IPS-18c (cell line): Measurements from ENCODE around the gene C20orf144.
A peak's percentile ranks its signal among the peaks of the same experiment; 100 is the strongest.
"Not testable (repeated sequence)": the region's sequence is repeated elsewhere in the genome, so short reads cannot be mapped to it uniquely, and the experiment has no call there.

Experiments used
- H3K4me3 ChIP-seq: 2 replicates; pipeline ENCODE4 v1.7.0; 2013; ENCODE audit warnings: low read depth, mild to moderate bottlenecking, low read length, moderate library complexity; ENCODE audit not compliant: insufficient read depth
- H3K9me3 ChIP-seq: one replicate; pipeline ENCODE4 v1.6.1; 2013; ENCODE audit warnings: mild to moderate bottlenecking, low read length, moderate library complexity; ENCODE audit not compliant: control insufficient read depth, insufficient read depth

C20orf144 gene

DNA sequence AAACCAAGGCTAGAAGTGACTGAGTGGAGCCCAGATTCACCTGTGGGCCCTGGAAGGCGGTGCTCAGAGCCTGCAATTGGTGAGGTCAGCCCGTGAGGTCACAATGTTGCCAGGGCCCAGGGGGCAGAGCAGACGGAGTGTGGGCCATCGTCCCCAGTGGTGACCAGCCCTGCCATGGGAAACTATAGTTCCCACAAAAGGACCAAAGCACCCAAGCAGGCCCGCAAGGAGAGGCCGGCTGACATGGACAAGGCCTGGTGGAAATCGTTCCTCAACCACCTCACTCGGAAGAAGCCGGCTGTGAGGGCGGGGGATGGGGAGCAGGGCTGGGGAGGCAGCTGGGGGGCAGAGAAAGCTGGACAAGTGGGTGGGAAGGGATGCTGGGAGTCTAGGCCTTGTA is at the start of gene C20orf144:
TSS of gene C20orf144 (plus strand) at position 156 of the 400 bp plus-strand sequence. CDS start at position 175, 19 bp downstream.
- no peaks in the 10 kb centered on the region for H3K9me3 ChIP-seq
- peak within 1 kb of the TSS; percentile 75 for H3K4me3 ChIP-seq

DNA sequence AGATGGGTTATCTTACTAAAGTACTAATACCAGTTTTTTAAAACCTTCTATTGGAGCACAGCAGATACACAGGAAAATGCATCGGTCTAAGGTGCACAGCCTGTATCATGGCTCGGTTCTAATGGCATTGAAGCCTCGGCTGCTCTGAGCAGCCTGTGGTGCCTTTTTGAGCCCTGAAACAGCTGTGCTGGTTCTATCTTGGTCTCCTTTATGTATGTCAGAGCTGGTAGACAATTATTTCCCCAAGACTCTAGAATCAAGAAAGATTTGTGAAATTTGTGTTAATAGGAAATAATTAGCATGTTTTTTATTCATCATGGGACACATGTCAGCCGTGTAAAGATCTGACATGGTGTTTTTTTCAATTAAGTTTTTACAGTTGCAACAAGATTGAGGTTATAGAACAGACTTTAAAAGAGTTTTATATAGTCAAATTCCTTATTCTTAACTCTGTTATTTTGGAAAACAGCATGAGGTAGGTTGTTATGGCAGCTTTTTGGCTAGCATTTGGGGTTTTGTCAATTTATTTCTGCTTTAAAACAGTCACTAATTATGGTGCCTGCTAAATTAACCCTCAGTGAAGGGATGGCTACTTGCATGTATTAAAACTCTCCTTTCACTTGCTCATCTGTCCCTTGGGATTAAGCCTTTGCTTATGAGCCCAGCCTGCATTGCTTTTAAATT is 40.3 kb upstream of the C20orf144 start:
- H3K9me3 ChIP-seq, result no peaks in the 10 kb centered on the region

DNA sequence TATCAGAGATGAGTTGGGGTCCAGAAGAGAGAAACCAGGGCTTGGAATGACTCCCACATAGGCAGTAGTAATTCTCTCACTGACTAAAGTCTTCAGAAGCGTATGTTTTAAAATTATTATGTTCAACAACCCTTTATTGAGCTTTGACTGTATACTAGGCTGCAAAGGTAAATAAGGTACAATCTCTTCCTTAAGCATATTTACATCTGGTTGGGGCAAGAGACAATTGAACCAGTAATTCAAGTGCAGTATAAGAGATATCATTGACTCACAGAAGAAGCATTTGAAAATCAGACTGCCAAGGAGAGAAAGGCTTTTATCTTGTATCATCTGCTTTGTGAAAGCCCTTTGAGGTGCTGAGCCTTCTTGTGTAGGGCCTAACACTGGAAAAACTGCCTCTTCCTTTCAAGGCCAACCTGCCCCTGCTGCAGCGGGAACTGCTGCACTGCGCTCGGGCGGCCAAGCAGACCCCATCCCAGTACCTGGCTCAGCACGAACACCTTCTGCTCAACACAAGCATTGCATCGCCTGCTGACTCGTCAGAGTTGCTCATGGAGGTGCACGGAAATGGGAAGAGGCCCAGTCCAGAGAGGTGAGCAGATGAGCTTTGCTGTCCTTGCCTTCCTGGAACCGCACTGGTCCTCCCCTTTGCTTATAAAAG is 39.3 kb upstream of the C20orf144 start:
- no peaks in the 10 kb centered on the region for H3K9me3 ChIP-seq

More for the DNA sequence above, 40.3 kb upstream of the C20orf144 start:
- H3K4me3 ChIP-seq, result no peak overlapping the region

DNA sequence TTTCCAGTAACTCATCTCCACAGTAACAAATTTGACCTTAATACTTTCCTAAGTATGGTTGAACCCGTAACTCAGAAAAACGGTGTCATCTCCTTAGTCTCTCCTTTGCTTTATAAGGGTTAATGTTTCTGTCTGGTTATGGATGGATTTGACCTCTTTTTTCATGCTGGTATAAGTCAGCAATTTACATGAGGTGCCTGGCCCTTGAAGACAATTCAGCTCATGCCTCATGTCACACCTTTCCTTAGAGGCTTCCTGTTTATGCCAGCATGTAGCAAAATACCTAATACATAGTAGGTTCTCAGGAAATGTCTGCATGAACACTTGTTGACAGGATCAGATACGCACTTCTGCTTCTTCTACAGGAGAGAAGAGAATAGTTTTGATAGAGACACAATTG is 37.7 kb upstream of the C20orf144 start:
- Histone ChIP-seq H3K4me3 (no peak overlapping the region), H3K9me3 (no peaks in the 10 kb centered on the region)

More for the DNA sequence above, 39.3 kb upstream of the C20orf144 start:
- H3K4me3 ChIP-seq, result no peak overlapping the region

DNA sequence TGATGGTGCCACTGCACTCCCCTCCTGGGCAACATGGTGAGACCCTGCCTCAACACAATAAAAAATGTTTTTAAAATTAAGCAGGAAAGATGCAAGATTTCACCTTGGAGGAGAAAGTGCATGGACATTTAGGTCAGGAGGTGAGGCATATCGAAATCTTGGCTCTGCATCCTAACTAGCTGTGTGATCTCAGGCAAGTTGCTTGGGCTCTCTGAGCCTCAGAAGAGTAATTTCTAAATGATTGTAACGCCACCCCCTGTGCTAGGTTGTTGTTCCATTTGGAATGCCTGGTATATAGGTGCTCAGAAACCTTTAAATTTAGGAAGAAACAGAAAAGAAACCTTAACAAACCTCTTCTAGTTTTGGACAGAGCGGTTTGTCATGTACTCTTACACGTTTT is 35.9 kb upstream of the C20orf144 start:
- Histone ChIP-seq H3K4me3 (no peak overlapping the region), H3K9me3 (no peaks in the 10 kb centered on the region)

DNA sequence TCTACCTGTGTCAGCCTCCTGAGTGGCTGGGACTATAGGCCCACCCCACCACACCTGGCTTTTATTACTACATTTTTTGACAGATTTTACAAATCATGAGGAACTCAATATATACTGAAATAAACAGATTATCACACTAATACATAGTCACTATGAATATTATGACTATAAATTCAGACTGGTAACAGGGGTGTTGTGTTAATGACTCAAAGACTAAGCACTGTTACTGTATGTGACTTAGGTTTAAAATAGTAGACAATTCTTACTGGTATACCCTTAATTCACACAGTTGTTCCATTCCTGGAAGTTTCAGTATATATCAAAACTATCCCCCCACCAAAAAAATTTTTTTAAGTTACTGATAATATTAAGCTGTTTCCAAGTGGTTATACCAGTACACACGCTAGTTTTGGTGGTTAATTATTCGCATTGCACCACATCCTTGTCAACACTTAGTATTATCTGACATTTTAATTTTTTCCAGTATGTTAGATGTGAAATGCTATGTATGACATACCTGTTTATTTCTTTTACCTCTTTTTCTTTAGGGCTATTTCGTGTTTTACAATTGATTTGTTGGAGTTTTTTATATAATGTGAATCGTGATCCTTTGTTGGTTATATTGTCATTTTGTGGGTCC is 34.4 kb upstream of the C20orf144 start:
- Histone ChIP-seq H3K4me3 (no peak overlapping the region), H3K9me3 (no peaks in the 10 kb centered on the region)

DNA sequence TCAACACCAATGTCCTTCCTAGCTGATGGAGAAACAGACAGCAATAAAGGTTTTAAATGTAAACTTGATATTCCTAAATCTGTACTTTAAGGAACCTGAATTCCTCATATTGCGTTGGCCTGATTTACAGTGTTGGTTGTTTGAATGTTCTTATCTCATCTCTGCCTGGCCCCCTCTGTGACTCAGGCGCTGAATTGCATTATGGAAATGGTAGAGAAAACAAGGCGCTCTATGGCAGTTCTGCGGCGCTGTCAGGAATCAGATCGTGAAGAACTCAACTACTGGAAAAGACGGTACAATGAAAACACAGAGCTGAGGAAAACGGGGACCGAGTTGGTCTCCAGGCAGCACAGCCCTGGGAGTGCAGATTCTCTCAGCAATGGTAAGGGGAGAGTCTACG is 32.6 kb upstream of the C20orf144 start:
- Histone ChIP-seq H3K4me3 (no peak overlapping the region), H3K9me3 (no peaks in the 10 kb centered on the region)

DNA sequence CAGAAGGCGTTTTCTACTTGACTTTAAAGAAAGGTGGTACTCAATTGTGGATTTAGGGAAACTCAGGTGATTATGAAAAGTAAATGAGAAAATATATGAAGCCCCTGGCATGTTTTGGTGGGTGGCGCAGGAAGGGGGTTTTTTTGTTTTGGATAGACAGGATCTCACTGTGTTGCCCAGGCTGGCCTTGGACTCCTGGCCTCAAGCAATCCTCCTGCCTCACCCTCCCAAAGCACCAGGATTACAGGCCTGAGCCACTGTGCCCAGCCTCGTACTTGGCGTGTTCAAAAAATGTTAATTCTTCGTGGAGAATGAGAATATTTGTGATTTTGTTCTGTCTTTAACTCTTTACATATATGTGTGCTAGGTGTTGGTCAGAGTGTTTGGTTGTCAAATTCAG is 32.1 kb upstream of the C20orf144 start:
- Histone ChIP-seq H3K4me3 (no peak overlapping the region), H3K9me3 (no peaks in the 10 kb centered on the region)

DNA sequence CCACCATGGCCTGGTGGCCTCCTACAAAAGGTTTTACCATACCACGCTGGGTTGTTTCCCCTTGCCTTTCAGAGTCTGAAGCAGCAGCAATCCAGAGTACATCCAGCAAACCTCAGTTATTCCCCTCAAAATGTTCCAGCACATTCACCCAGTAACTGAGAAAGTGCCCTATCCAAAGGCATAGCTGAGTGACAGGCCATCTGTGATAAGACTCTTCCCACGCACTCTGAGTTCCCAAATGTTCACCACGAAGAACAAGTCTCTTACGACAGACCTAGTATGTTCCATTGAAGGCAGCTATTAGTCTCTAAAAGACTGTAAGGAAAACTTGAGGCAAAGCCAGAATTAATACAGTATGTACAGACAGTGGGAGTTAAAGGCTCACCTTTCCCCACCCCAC is 31.6 kb upstream of the C20orf144 start:
- no peaks in the 10 kb centered on the region for H3K9me3 ChIP-seq
- H3K4me3 ChIP-seq, result no peak overlapping the region

DNA sequence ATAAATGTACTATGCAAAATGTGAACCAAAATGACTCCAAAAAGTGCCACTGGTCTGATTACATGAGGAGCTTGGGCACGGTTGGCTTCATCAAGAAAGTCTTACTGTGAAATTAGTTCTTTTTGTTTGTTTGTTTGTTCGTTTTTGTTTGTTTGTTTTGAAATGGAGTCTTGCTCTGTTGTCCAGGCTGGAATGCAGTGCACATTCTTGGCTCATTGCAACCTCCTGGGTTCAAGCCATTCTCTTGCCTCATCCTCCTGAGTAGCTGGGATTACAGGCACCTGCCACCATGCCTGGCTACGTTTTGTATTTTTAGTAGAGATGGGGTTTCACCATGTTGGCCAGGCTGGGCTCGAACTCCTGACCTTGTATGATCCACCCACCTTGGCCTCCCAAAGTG is 30.2 kb upstream of the C20orf144 start:
- not testable (repeated sequence) for H3K9me3 ChIP-seq, H3K4me3 ChIP-seq

DNA sequence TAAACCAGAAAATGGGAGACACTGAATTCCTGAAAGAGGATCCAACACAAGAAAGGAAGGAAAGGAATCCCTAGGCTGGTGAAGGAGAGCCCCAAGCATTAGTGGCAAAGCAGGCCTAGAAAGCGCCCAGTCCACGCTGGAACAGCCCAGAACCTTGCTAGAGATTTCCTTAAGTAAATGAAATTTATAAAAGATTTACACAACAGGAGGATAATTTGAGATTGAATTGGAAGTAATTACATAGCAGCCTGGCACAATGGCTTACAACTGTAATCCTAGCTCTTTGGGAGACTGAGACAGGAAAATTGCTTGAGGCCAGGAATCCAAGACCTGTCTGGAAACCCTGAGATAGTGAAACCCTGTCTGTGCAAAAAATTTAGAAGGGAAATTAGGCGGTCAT is 26.8 kb upstream of the C20orf144 start:
- H3K9me3 ChIP-seq, result no peaks in the 10 kb centered on the region
- no peak overlapping the region for H3K4me3 ChIP-seq

DNA sequence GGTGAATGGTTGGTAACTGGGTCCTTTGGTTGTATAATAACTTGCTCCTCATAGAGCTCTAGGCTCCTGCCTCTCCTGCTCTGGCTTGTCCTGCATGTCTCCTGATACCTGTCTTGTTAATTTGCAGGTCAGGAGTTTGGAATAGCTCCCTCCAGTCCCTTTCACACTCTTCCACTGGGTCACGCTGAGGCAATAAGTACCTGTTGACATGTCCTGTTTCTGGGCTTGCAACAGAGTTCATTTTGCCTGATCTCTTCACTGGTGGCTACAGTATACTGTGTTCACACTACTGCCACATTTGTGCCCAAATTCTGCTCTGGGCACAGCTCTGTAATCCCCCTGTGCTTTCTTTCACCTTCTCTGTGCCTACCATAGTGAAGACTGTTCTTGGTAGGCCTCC is 25.4 kb upstream of the C20orf144 start:
- H3K9me3 ChIP-seq, result no peaks in the 10 kb centered on the region
- H3K4me3 ChIP-seq, result no peak overlapping the region

DNA sequence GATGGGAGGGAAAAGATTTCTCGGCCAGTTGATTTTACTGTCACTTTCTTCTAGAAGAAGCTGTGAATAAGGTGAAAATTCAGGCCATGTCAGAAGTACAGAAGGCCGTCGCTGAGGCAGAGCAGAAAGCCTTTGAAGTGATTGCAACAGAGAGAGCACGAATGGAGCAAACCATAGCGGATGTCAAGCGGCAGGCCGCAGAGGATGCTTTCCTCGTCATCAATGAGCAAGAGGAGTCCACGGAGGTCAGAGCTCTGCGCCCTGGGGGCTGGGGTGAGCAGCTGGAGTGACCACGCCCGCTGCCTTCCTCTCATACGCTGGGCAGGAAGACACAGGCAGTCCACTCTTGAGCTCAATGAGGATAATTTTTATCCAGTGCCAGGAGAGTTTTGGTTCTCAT is 21.8 kb upstream of the C20orf144 start:
- H3K9me3 ChIP-seq, result no peaks in the 10 kb centered on the region

DNA sequence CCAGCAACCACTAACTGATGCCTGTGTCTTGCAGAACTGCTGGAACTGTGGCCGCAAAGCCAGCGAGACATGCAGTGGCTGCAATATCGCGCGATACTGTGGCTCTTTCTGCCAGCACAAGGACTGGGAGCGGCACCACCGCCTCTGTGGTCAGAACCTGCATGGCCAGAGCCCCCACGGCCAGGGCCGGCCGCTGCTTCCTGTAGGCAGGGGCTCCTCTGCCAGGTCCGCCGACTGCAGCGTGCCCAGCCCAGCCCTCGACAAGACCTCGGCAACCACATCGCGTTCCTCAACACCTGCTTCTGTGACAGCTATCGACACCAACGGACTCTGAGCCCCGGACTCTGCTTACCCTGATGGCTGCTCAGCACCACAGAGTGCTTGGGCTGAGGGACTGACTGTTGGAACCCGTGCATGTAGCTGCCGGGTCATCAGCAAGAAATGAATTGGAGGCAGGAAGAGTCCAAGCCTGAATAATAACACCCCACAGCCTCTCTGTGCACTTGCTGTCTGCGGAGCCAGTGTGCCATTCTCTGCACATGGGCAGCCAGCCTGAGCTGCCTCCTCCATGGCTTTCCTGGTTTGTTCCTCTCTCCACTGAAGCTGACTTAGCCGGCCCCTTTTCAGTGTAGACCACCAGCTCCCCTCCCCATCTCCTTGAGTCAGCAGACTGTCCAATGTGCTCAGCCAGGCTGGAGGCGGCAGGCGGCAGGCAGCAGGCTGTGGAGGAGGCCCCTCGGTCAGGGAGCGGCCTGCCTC is 17.6 kb upstream of the C20orf144 start:
- Histone ChIP-seq H3K4me3 (no peak overlapping the region), H3K9me3 (no peaks in the 10 kb centered on the region)

More for the DNA sequence above, 21.8 kb upstream of the C20orf144 start:
- H3K4me3 ChIP-seq, result no peak overlapping the region

DNA sequence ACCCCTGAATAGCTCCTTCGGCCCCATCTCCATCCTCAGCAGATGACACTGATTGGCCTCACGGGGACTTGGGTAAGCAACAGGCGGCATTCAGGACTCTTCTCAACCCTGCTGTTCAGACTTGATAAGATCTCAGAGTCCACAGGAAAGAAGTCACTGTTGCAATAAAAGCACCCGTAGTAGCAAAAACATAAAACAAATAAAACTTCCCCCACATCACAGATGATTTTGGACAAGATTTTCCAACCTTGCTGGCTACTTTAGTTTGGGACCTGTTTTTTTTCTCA is 17.1 kb upstream of the C20orf144 start:
- no peaks in the 10 kb centered on the region for H3K9me3 ChIP-seq
- H3K4me3 ChIP-seq, result no peak overlapping the region

DNA sequence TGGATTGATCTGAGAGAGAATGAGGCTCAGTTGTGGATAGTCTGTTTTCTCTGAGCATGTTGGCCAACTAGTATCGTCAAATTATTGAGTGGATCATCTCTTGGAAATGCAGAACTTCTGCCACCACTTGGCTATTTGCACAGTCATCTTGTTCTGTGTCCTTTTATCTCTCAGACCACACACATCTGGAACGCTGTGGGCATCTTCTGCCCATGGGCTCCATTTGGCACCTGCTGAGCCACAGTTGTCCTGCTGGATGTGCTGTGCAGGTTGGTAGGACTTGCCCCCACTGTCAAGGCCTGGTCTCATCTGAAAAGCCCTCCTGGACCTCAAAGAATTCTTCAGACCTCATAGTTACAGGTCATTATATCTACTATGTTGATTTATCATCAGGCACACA is 16.7 kb upstream of the C20orf144 start:
- no peak overlapping the region for H3K4me3 ChIP-seq
- H3K9me3 ChIP-seq, result no peaks in the 10 kb centered on the region

DNA sequence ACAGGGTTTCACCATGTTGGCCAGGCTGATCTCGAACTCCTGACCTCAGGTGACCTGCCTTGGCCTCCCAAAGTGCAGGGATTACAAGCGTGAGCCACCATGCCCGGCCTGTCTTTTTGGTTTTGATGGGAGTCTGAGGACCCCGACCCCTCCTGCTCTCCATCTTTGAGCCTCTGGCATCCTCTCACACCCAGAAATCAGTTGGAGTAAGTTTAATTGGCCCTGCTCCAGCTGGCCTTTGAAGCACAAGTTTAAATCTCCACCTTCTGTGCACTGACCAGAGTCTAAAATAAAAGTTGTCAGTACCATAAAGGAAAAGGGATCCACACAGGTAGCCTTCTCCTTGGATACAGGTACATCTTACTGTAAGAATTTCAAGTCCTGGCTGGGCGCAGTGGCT is 15.9 kb upstream of the C20orf144 start:
- Histone ChIP-seq H3K9me3 (no peaks in the 10 kb centered on the region), H3K4me3 (no peak overlapping the region)
